GM12892 (cell line): Measurements from ENCODE around the gene RIPOR2.

ENCODE experiments used
- POLR2A ChIP-seq: IDR thresholded peaks from 2 replicates; pipeline ENCODE4 v1.6.1; 2011; ENCODE audit warnings: low read depth, low read length, control low read depth
- POLR2AphosphoS5 ChIP-seq: IDR thresholded peaks from 2 replicates; pipeline ENCODE4 v1.6.1; 2011; ENCODE audit warnings: low read depth, low read length, control low read depth
- TAF1 ChIP-seq: IDR thresholded peaks from 2 replicates; pipeline ENCODE4 v1.6.1; 2011; ENCODE audit warnings: low read depth, mild to moderate bottlenecking, control low read depth, low read length, borderline replicate concordance

GRCh38 chr6:24933266-24933665 is 2.5 kb downstream of the RIPOR2 start:
- TF ChIP-seq POLR2AphosphoS5: no peak
- TF ChIP-seq TAF1: no peak
- no peak; the same call in 1 of the 2 replicates for TF ChIP-seq POLR2A
